Activated B cell treated with CpG ODN at 0.5 μM for 24 hours (primary cell): Measurements from ENCODE around the gene APOC3. TPM values are rescaled to one million over a fixed set of nuclear protein-coding genes. Genes with fewer than 3 reads are reported as not detected.

Experiments used
- ATAC-seq: fragments of 200-7000 bp; cut with Tn5 transposase; one replicate; pipeline ENCODE4 v1.10.0; 2021; ENCODE audit warnings: low read depth, mild to moderate bottlenecking, moderate library complexity
- CTCF ChIA-PET: fragments of 350-600 bp; sonication (Branson Sonifier 250); formaldehyde crosslinking; loops from one replicate; lab custom pipeline; 2021; ENCODE audit warnings: antibody characterized with exemption; lab: Charles Lee
- POLR2A ChIA-PET: fragments of 350-600 bp; sonication (Branson Sonifier 250); formaldehyde crosslinking; loops from one replicate; lab custom pipeline; 2021; ENCODE audit warnings: antibody characterized with exemption; lab: Charles Lee
- DNase-seq: peaks from one replicate; pipeline ENCODE4 v3.0.0; 2022
- H3K27ac Mint-ChIP-seq: one replicate; pipeline ENCODE4 v1.8.0; 2020; ENCODE audit warnings: mixed read lengths
- H3K27me3 Mint-ChIP-seq: one replicate; pipeline ENCODE4 v1.8.0; 2021; ENCODE audit warnings: mixed read lengths
- H3K36me3 Mint-ChIP-seq: one replicate; pipeline ENCODE4 v1.8.0; 2021; ENCODE audit warnings: low read depth, mixed read lengths
- H3K4me1 Mint-ChIP-seq: one replicate; pipeline ENCODE4 v1.8.0; 2021; ENCODE audit warnings: mixed read lengths
- H3K4me3 Mint-ChIP-seq: one replicate; pipeline ENCODE4 v1.8.0; 2020; ENCODE audit warnings: mild to moderate bottlenecking, mixed read lengths
- H3K9me3 Mint-ChIP-seq: one replicate; pipeline ENCODE4 v1.8.0; 2020; ENCODE audit warnings: mixed read lengths
- intact Hi-C: fragments of 100-400 bp; cut with micrococcal nuclease; formaldehyde crosslinking; loops from one replicate; pipeline ENCODE4 v1.15.1; 2024
- total RNA-seq: library from RNA; stranded (reverse); gene quantifications from 2 replicates; pipeline ENCODE4 v1.2.3, GENCODE V29; 2022
- TF ChIP-seq, protein P1 (sequence below): fragments of 200-600 bp; IDR thresholded peaks from one replicate; pipeline ENCODE4 v1.8.0; 2022; ENCODE audit warnings: antibody characterized with exemption, mild to moderate bottlenecking

The APOC3 gene
- total RNA-seq, 1 donor from 2014 or later: not detected

DNA sequence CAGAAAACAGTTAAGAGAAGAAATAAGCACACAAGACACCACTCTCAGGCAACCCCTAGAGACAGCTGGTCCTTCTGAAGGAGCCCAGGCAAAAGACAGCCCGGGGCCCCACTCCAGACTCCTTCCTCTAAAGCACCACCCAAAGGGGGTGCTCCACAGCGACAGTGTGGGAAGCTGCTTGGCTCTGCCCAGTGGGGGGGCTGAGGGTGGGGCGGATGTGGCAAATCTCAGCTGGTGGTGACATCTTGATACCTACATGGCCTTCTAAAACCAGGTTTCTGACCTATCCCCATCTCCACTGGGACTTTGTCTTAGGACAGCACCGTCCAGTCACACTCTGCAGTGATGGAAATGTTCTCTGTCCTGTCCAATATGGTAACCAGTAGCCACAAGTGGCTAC is 17.9 kb downstream of the APOC3 start:
- H3K27me3 Mint-ChIP-seq: no peaks in the 10 kb centered on the region
- TF ChIP-seq, protein P1, sequence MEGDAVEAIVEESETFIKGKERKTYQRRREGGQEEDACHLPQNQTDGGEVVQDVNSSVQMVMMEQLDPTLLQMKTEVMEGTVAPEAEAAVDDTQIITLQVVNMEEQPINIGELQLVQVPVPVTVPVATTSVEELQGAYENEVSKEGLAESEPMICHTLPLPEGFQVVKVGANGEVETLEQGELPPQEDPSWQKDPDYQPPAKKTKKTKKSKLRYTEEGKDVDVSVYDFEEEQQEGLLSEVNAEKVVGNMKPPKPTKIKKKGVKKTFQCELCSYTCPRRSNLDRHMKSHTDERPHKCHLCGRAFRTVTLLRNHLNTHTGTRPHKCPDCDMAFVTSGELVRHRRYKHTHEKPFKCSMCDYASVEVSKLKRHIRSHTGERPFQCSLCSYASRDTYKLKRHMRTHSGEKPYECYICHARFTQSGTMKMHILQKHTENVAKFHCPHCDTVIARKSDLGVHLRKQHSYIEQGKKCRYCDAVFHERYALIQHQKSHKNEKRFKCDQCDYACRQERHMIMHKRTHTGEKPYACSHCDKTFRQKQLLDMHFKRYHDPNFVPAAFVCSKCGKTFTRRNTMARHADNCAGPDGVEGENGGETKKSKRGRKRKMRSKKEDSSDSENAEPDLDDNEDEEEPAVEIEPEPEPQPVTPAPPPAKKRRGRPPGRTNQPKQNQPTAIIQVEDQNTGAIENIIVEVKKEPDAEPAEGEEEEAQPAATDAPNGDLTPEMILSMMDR: no peak
- ChIA-PET CTCF (interaction anchor here (1.5 kb wide), 1 partner anchor 12 kb away, joined by 5 read pairs; no protein-coding TSS in a partner anchor), POLR2A (no interaction called here)
- intact Hi-C loops: no loop called here
- peaks cover 70% of the 10 kb centered on the region for H3K36me3 Mint-ChIP-seq
- H3K4me3 Mint-ChIP-seq: no peak overlapping the region
- DNase-seq (no peak), ATAC-seq (no peak)
- no peak overlapping the region for H3K27ac Mint-ChIP-seq
- peaks cover 25% of the 10 kb centered on the region for H3K4me1 Mint-ChIP-seq
- no peaks in the 10 kb centered on the region for H3K9me3 Mint-ChIP-seq

DNA sequence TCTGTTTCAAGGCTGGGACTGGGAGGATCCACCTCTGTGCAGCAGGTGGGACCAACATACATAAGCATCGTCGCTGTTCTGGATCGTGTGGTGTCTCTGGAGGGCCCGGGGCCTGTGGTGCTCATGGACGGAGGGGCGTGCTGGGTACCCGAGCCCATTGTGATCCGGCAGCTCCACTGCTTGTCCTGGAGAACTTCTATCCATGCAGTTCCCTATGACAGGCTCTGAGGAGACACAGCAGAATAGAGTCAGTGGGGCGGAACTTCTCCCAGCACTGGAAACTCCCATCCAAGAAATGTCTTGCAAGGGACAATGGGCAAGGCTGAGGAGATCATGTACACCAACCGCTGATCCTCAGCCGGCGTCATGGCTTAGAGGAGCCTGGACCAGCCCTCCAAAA is 19.4 kb downstream of the APOC3 start:
- H3K4me3 Mint-ChIP-seq: no peak overlapping the region
- no peaks in the 10 kb centered on the region for H3K9me3 Mint-ChIP-seq
- ChIA-PET POLR2A (no interaction called here), CTCF (interaction anchor here (0.6 to 1.5 kb wide), 2 partner anchors 13 kb away, joined by 3 to 5 read pairs; no protein-coding TSS in a partner anchor)
- H3K27ac Mint-ChIP-seq: no peak overlapping the region
- H3K36me3 Mint-ChIP-seq: peaks cover 63% of the 10 kb centered on the region
- TF ChIP-seq, protein P1: no peak
- intact Hi-C loops: no loop called here
- no peaks in the 10 kb centered on the region for H3K27me3 Mint-ChIP-seq
- ATAC-seq (no peak), DNase-seq (no peak)
- H3K4me1 Mint-ChIP-seq: peaks cover 40% of the 10 kb centered on the region

DNA sequence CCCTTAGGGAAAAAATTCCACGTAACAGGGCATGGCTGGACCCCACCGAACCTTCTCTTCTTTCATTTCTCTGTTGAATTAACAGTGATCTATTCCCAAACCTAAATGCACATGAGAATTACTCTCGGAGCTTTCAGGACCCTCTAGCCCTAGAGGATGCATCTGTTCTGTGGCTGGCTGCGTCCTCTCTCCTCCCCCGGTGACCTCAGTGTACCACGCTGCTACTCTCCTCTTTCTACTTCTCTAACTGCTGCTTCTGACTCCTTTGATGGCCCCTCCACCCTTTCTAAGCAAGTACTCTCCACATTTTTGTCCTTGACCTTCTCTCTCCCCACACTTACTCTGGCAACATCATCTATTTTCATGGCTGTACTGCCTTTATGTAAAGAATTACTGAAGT is 19.8 kb downstream of the APOC3 start:
- no peak for ATAC-seq
- Mint-ChIP-seq H3K4me1 (peaks cover 44% of the 10 kb centered on the region), H3K27me3 (no peaks in the 10 kb centered on the region), H3K27ac (no peak overlapping the region), H3K36me3 (peaks cover 65% of the 10 kb centered on the region), H3K4me3 (no peak overlapping the region), H3K9me3 (no peaks in the 10 kb centered on the region)
- intact Hi-C loops: no loop called here
- ChIA-PET POLR2A (no interaction called here), CTCF (interaction anchor here (0.6 kb wide), 1 partner anchor 14 kb away, joined by 3 read pairs; no protein-coding TSS in a partner anchor)
- TF ChIP-seq, protein P1: no peak
- no peak for DNase-seq

DNA sequence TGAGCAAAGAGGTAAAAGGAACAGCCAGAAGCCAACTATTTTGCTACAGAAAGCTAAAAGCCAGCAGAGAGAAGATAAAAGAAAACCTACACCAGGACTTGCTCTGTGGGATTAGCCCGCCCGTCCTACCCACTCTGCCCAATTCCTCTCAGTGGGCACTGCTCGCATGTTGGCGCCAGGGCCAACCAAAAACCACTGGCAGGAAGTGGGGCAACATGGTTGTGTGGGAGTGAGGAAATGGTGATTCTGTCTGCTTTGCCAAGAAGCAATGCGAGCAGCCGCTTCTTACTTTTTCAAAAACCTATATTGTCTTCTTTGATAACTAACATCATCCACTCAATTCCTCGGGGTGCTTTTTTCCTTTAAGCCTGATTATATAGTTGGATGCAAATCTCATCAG is 21.9 kb downstream of the APOC3 start:
- CTCF ChIA-PET: interaction anchor here (3.1 kb wide), 1 partner anchor 16 kb away, joined by 15 read pairs; no protein-coding TSS in a partner anchor
- peaks cover 55% of the 10 kb centered on the region for H3K4me1 Mint-ChIP-seq
- no peaks in the 10 kb centered on the region for H3K9me3 Mint-ChIP-seq
- peaks cover 62% of the 10 kb centered on the region for H3K36me3 Mint-ChIP-seq
- ATAC-seq (no peak), DNase-seq (no peak)
- POLR2A ChIA-PET: no interaction called here
- intact Hi-C loops: loop anchor here (2.0 to 5.0 kb wide), 3 partner anchors 15 to 79 kb away; partner anchors contain the start of genes APOA1, BUD13 and ZPR1
- TF ChIP-seq, protein P1: no peak
- no peaks in the 10 kb centered on the region for H3K27me3 Mint-ChIP-seq
- no peak overlapping the region for H3K27ac Mint-ChIP-seq
- peak overlapping the region; percentile 13 for H3K4me3 Mint-ChIP-seq

DNA sequence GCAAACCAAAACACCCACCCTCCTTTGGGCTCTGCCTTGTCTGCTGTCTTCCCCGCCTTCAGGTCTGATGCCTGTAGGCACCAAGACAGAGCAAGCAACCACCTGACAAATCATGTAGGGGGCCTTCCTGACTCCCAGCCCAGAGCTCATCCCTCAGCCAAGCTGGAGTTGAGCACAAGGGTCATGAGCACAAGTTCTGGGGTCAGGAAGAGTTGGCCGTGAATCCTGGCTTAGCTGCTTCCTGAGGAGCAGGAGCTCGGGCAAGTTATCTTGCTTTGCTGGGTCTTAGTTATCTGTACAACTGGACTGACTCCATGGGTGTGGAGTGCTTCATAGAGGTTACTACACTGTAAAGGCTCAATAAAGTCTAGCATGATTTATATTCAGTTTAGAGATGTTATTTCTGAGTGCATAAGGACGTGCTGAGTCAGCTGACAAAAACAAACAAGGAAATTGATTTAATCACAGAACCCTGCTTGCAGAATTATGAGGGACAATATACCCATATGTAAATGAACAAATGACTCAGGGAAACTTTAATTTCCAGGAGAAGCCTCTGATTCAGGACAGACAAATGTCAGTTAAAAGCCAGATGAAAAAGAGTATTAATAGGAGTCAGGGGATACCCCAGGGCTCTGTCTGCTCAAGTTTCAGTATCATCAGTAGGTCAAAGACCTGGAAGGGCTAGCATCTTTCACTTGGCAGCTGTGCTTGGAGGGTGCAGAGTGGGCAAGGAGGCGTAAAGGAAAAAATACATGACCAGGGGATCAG is 22.7 kb downstream of the APOC3 start:
- Mint-ChIP-seq H3K4me1 (peaks cover 55% of the 10 kb centered on the region), H3K36me3 (peaks cover 62% of the 10 kb centered on the region), H3K9me3 (no peaks in the 10 kb centered on the region), H3K27me3 (no peaks in the 10 kb centered on the region), H3K27ac (no peak overlapping the region), H3K4me3 (no peak overlapping the region)
- ATAC-seq (no peak), DNase-seq (no peak)
- ChIA-PET POLR2A (interaction anchor here (1.4 kb wide), 1 partner anchor 65 kb away, joined by 6 read pairs; the partner anchor contains the start of gene ZPR1), CTCF (interaction anchor here (0.8 to 3.1 kb wide), 2 partner anchors 16 to 61 kb away, joined by 3 to 15 read pairs; partner anchors contain the start of gene APOA5)
- intact Hi-C loops: loop anchor here (2.0 to 5.0 kb wide), 3 partner anchors 16 to 80 kb away; partner anchors contain the start of genes APOA1, BUD13 and ZPR1
- TF ChIP-seq, protein P1: no peak
